Measurements from ENCODE around the gene DCP2. TPM values are rescaled to one million over a fixed set of nuclear protein-coding genes. Genes with fewer than 3 reads are reported as not detected.

Gene DCP2
- total and polyA plus RNA-seq, 4 donors: 9.5 to 91.5 (median 29.5) TPM

DNA sequence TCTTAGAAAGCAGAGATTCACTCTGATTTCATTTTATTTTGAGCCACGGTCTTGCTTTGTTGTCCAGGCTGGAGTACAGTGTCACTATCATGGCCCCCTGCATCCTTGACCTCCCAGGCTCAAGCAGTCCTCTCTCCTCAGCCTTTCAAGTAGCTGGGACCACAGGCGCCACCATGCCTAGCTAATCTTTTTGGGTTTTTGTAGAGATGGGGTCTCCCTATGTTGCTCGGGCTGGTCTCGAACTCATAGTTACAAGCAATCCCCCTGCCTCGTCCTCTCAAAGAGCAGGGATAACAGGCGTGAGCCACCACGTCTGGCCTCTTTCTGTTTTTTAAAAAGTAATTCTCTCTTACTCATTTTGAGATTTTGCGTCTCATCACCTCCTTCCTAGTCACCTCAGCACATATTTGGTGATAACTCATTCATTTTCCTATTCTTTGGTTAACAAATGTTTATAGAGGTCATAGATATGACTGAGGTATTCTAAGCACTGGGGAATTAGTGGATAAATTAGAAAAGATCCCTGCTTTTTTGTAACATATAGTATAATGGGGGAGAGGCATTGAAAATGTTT lies 10.8 kb upstream of the DCP2 start:
- DNase-seq: no peak
- Histone ChIP-seq H3K4me1 (ENCODE audit: control insufficient read depth in 5 of 5, insufficient read depth in 5 of 5, low read length in 5 of 5) (peaks cover 0 to 1% (median 0%) of the 10 kb centered on the region in 5 donors), H3K9me3 (ENCODE audit: control insufficient read depth in 4 of 4, insufficient read depth in 3 of 4, low read length in 3 of 4) (no peaks in the 10 kb centered on the region), H3K4me3 (no peak overlapping the region), H3K9ac (ENCODE audit: insufficient read depth in 1 of 2, low read length in 2 of 2) (no peak overlapping the region), H3K36me3 (ENCODE audit: control insufficient read depth in 4 of 4, insufficient read depth in 4 of 4, low read length in 4 of 4) (no peaks in the 10 kb centered on the region), H3K27me3 (ENCODE audit: control insufficient read depth in 3 of 3, insufficient read depth in 3 of 3, low read length in 2 of 3) (no peaks in the 10 kb centered on the region), H3K27ac (ENCODE audit: low read depth in 1 of 2, low read length in 1 of 2) (no peak overlapping the region)
- WGBS, 2 donors: 93 to 95% methylated on average over 8 of the region's 8 CpGs
- no peak for ATAC-seq (ENCODE audit: insufficient read depth, low FRiP score)
- TF ChIP-seq, protein P1, sequence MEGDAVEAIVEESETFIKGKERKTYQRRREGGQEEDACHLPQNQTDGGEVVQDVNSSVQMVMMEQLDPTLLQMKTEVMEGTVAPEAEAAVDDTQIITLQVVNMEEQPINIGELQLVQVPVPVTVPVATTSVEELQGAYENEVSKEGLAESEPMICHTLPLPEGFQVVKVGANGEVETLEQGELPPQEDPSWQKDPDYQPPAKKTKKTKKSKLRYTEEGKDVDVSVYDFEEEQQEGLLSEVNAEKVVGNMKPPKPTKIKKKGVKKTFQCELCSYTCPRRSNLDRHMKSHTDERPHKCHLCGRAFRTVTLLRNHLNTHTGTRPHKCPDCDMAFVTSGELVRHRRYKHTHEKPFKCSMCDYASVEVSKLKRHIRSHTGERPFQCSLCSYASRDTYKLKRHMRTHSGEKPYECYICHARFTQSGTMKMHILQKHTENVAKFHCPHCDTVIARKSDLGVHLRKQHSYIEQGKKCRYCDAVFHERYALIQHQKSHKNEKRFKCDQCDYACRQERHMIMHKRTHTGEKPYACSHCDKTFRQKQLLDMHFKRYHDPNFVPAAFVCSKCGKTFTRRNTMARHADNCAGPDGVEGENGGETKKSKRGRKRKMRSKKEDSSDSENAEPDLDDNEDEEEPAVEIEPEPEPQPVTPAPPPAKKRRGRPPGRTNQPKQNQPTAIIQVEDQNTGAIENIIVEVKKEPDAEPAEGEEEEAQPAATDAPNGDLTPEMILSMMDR (IDR thresholded peaks at IDR 0.05; ENCODE audit: control extremely low read depth, extremely low read depth): no peak

DNA sequence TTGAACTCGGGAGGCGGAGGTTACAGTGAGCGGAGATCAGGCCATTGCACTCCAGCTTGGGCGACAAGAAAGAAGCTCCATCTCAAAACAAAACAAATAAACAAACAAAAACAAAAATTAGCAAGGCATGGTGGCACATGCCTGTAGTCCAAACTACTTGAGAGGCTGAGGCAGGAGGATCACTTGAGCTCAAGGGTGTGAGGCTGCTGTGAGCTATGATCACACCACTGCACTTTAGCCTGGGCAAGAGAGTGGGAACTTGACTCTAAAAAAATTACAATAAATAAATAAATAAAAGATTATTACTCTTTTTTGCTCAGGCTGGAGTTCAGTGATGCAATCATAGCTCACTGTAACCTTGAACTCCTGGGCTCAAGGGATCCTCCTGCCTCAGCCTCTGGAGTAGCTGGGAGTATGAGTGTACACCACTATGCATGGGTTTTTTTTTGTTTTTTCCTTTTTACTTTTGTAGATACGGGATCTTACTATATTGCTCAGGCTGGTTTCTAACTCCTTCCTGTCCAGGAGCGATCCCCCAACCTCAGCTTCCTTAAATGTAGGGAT lies 9.0 kb upstream of the DCP2 start:
- Histone ChIP-seq H3K27ac (ENCODE audit: low read depth in 1 of 2, low read length in 1 of 2) (no peak overlapping the region), H3K4me3 (no peak overlapping the region), H3K36me3 (ENCODE audit: control insufficient read depth in 4 of 4, insufficient read depth in 4 of 4, low read length in 4 of 4) (no peaks in the 10 kb centered on the region), H3K4me1 (ENCODE audit: control insufficient read depth in 5 of 5, insufficient read depth in 5 of 5, low read length in 5 of 5) (peaks cover 0 to 1% (median 0%) of the 10 kb centered on the region in 5 donors), H3K9ac (ENCODE audit: insufficient read depth in 1 of 2, low read length in 2 of 2) (no peak overlapping the region), H3K9me3 (ENCODE audit: control insufficient read depth in 4 of 4, insufficient read depth in 3 of 4, low read length in 3 of 4) (no peaks in the 10 kb centered on the region), H3K27me3 (ENCODE audit: control insufficient read depth in 3 of 3, insufficient read depth in 3 of 3, low read length in 2 of 3) (no peaks in the 10 kb centered on the region)
- DNase-seq (no peak), ATAC-seq (ENCODE audit: insufficient read depth, low FRiP score) (no peak)
- TF ChIP-seq, protein P1 (IDR thresholded peaks at IDR 0.05; ENCODE audit: control extremely low read depth, extremely low read depth): no peak
- WGBS, 2 donors: 83 to 91% methylated on average over 6 of the region's 6 CpGs

DNA sequence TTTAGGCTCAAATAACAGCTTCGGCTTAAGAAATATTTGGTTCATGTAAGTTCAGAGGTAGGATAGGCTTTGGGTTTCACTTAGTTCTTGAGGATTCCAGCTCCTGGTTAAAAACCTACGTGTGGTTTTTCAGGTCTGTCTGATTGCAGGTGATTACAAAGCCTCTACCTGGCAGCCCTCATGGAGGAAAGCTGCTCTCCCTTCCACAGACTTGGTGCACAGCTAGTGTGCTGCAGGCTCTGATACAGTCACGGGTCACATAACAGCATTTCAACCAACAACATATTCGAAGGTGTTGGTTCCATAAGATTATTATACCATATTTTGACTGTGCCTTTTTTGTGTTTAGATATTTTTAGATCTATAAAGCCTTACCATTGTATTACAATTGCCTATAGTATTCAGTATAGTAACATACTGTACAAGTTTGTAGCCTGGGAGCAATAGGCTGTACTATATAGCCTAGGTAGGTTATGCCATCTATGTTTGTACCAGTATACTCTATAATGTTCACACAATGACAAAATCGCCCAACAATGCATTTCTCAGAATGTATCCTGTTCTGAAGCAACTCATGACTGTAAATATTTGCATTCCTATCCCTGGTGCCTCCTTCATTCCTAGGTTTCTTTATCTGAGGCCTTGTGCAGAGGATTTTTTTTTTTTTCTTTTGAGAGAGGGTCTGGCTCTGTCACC lies 8.0 kb upstream of the DCP2 start:
- 81 to 88% methylated on average over 5 of the region's 5 CpGs for WGBS, 2 donors
- no peak for ATAC-seq (ENCODE audit: insufficient read depth, low FRiP score)
- DNase-seq: no peak
- TF ChIP-seq, protein P1 (IDR thresholded peaks at IDR 0.05; ENCODE audit: control extremely low read depth, extremely low read depth): no peak
- H3K9me3 ChIP-seq (ENCODE audit: control insufficient read depth in 4 of 4, insufficient read depth in 3 of 4, low read length in 3 of 4): no peaks in the 10 kb centered on the region
- no peak overlapping the region for H3K9ac ChIP-seq (ENCODE audit: insufficient read depth in 1 of 2, low read length in 2 of 2)
- peaks cover 0 to under 1% (median 0%) of the 10 kb centered on the region in 5 donors for H3K4me1 ChIP-seq (ENCODE audit: control insufficient read depth in 5 of 5, insufficient read depth in 5 of 5, low read length in 5 of 5)
- H3K36me3 ChIP-seq (ENCODE audit: control insufficient read depth in 4 of 4, insufficient read depth in 4 of 4, low read length in 4 of 4): no peaks in the 10 kb centered on the region
- H3K4me3 ChIP-seq: no peak overlapping the region
- no peaks in the 10 kb centered on the region for H3K27me3 ChIP-seq (ENCODE audit: control insufficient read depth in 3 of 3, insufficient read depth in 3 of 3, low read length in 2 of 3)
- H3K27ac ChIP-seq (ENCODE audit: low read depth in 1 of 2, low read length in 1 of 2): no peak overlapping the region

Measured in lung (tissue), 12 donors.